ENCODE measurements around the gene PIK3AP1. TPM values are rescaled to one million over a fixed set of nuclear protein-coding genes. Genes with fewer than 3 reads are reported as not detected.
A peak's percentile ranks its signal among the peaks of the same experiment; 100 is the strongest.

Gene PIK3AP1
- total and polyA plus RNA-seq, 10 of the 15 experiments (the other 5 are each of a cell fraction or from before 2014, with no cell fraction given), result 26.2 to 306 (median 119) TPM

DNA sequence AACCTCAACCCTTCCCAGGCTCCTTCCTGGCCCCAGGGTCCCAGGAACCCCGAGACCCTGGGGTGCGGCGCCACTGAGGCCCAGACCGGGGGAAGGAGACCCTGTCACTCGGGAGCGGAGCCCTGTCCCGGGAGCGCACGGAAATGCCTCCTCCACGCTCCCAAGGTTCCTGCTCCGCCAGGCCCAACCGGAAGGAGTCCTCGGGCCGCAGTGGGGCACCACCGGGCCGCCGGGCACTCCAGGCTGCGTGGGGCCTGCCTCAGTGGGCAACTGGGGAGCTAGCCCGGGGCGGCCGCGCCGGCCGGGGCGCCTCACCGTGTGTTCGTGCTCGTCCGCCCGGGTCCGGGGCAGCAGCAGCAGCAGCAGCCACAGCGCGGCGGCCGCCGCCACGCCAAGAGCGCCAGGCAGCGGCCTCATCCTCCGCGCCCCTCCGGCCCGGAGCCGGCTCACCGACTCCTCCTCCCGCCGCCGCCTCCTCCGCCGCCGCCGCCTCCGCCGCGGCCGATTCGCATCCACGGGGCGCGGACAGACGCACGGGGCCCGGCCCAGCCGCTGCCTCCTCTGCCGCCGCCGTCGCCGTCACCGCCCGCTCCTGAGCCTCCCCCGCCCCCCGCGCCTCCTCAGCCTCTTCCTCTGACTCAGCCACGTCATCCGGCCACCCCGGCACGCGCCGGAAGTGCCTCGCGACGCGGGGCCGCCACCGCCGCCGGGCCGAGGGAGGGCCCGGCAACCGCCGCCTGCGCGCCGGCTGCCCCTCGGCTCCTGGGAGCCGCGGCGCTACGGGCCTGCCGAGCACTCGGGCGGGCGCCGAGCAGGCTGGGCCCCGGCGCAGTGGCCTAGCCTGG, 133.7 kb downstream of the PIK3AP1 start, which contains the start of gene TM9SF3 (continued):
- TF ChIP-seq, protein P1, sequence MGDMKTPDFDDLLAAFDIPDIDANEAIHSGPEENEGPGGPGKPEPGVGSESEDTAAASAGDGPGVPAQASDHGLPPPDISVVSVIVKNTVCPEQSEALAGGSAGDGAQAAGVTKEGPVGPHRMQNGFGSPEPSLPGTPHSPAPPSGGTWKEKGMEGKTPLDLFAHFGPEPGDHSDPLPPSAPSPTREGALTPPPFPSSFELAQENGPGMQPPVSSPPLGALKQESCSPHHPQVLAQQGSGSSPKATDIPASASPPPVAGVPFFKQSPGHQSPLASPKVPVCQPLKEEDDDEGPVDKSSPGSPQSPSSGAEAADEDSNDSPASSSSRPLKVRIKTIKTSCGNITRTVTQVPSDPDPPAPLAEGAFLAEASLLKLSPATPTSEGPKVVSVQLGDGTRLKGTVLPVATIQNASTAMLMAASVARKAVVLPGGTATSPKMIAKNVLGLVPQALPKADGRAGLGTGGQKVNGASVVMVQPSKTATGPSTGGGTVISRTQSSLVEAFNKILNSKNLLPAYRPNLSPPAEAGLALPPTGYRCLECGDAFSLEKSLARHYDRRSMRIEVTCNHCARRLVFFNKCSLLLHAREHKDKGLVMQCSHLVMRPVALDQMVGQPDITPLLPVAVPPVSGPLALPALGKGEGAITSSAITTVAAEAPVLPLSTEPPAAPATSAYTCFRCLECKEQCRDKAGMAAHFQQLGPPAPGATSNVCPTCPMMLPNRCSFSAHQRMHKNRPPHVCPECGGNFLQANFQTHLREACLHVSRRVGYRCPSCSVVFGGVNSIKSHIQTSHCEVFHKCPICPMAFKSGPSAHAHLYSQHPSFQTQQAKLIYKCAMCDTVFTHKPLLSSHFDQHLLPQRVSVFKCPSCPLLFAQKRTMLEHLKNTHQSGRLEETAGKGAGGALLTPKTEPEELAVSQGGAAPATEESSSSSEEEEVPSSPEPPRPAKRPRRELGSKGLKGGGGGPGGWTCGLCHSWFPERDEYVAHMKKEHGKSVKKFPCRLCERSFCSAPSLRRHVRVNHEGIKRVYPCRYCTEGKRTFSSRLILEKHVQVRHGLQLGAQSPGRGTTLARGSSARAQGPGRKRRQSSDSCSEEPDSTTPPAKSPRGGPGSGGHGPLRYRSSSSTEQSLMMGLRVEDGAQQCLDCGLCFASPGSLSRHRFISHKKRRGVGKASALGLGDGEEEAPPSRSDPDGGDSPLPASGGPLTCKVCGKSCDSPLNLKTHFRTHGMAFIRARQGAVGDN (IDR thresholded peaks at IDR 0.05), result peak; percentile 68; the same call in 1 of the 2 replicates
- TF ChIP-seq ZSCAN29 (IDR thresholded peaks at IDR 0.05) (peak; percentile 85), IKZF2 (IDR thresholded peaks at IDR 0.05) (peak in 1 of 2 experiments; percentile 55; a peak in 2 of 4 replicates), EP300 (IDR thresholded peaks at IDR 0.05; ENCODE audit: borderline replicate concordance in 1 of 2, control insufficient read depth in 1 of 2, low read depth in 2 of 2, low read length in 2 of 2) (no peak), BMI1 (IDR thresholded peaks at IDR 0.05; ENCODE audit: borderline replicate concordance) (no peak), CHD4 (IDR thresholded peaks at IDR 0.05) (no peak), MEF2B (IDR thresholded peaks at IDR 0.05; ENCODE audit: partially characterized antibody, poor library complexity, severe bottlenecking) (no peak), TAF1 (IDR thresholded peaks at IDR 0.05; ENCODE audit: borderline replicate concordance, low read depth, low read length) (peak; percentile 77; the same call in 1 of the 2 replicates), SREBF2 (IDR thresholded peaks at IDR 0.05; ENCODE audit: low read length) (no peak), MYC (IDR thresholded peaks at IDR 0.05; ENCODE audit: insufficient read depth, insufficient read length, insufficient replicate concordance, low read length, severe bottlenecking) (no peak)

All from GM12878 (cell line).